SK-N-SH treated with all-trans-retinoic acid at 6 μM for 48 hours (cell line): ENCODE data around the gene CELSR2.

Source experiments
- ARNTL ChIP-seq: fragments of 450-650 bp; formaldehyde crosslinking; IDR thresholded peaks from 2 replicates; pipeline ENCODE4 v1.5.0; 2020; ENCODE audit warnings: low read depth, mild to moderate bottlenecking, moderate library complexity, borderline replicate concordance
- CSDC2 ChIP-seq: fragments of 250-450 bp; sonication (Bioruptor Pico); IDR thresholded peaks from 2 replicates; pipeline ENCODE4 v1.5.0; 2020; ENCODE audit warnings: mild to moderate bottlenecking, moderate library complexity
- CSRNP3 ChIP-seq: fragments of 250-450 bp; sonication (Bioruptor Pico); IDR thresholded peaks from 2 replicates; pipeline ENCODE4 v1.5.1; 2021; ENCODE audit warnings: mild to moderate bottlenecking, moderate library complexity
- ESRRG ChIP-seq: fragments of 250-450 bp; sonication (Bioruptor Pico); IDR thresholded peaks from 2 replicates; pipeline ENCODE4 v1.6.1; 2021; ENCODE audit warnings: mild to moderate bottlenecking
- PATZ1 ChIP-seq: fragments of 250-450 bp; sonication (Bioruptor Pico); IDR thresholded peaks from 2 replicates; pipeline ENCODE4 v1.8.0; 2020; ENCODE audit warnings: mild to moderate bottlenecking, moderate library complexity, borderline replicate concordance
- RARB ChIP-seq: fragments of 250-450 bp; sonication (Bioruptor Pico); IDR thresholded peaks from 2 replicates; pipeline ENCODE4 v1.8.0; 2021; ENCODE audit warnings: mild to moderate bottlenecking, moderate library complexity
- TCF4 ChIP-seq: fragments of 250-450 bp; sonication (Bioruptor Pico); IDR thresholded peaks from 2 replicates; pipeline ENCODE4 v1.8.0; 2021; ENCODE audit warnings: mild to moderate bottlenecking, moderate library complexity, borderline replicate concordance
- TOX ChIP-seq: fragments of 250-450 bp; sonication (Bioruptor Pico); IDR thresholded peaks from 2 replicates; pipeline ENCODE4 v1.8.0; 2021; ENCODE audit warnings: mild to moderate bottlenecking, moderate library complexity, borderline replicate concordance
- ZFP3 ChIP-seq: fragments of 250-450 bp; sonication (Bioruptor Pico); IDR thresholded peaks from 2 replicates; pipeline ENCODE4 v1.5.0; 2020; ENCODE audit warnings: mild to moderate bottlenecking, moderate library complexity
- ZNF565 ChIP-seq: fragments of 450-650 bp; formaldehyde crosslinking; conservative IDR thresholded peaks from 2 replicates; pipeline ENCODE4 v1.5.0; 2020; ENCODE audit warnings: low read depth, mild to moderate bottlenecking, moderate library complexity

- TF ChIP-seq ZFP3 (no peak), ARNTL (CRISPR knock-in tag) (no peak), PATZ1 (CRISPR knock-in tag) (no peak), TCF4 (no peak), CSRNP3 (no peak), ZNF565 (CRISPR knock-in tag) (no peak), CSDC2 (CRISPR knock-in tag) (no peak), TOX (CRISPR knock-in tag) (no peak), RARB (CRISPR knock-in tag) (no peak), ESRRG (CRISPR knock-in tag) (no peak)
Measured at GRCh38 chr1:109309347-109309746, 60.0 kb downstream of the CELSR2 start.
